GM21367 (cell line): Measurements from ENCODE around the gene CHRNA7.

Experiments used
- ATAC-seq: cut with Tn5 transposase; IDR thresholded peaks from one replicate; pipeline ENCODE4 v1.9.1; 2021; ENCODE audit not compliant: unreplicated experiment

Gene CHRNA7

DNA sequence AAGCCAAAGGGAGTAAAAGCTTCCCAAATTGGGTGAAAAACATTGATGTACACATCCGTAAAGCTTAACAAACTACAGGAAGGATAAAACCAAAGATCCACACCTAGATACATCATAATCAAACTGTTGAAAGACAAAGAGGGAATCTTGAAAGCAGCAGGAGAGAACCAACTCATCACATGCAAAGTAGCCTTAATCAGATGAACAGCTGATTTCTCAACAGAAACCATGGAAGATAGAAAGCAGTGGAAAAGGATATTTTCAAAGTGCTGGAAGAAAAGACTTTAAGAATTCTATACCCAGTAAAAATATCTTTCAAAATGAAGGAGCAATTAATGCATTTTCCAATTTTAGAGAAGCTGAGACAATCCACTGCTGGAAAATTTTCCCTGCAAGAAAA is 36.8 kb downstream of the CHRNA7 start:
- no peak for ATAC-seq

DNA sequence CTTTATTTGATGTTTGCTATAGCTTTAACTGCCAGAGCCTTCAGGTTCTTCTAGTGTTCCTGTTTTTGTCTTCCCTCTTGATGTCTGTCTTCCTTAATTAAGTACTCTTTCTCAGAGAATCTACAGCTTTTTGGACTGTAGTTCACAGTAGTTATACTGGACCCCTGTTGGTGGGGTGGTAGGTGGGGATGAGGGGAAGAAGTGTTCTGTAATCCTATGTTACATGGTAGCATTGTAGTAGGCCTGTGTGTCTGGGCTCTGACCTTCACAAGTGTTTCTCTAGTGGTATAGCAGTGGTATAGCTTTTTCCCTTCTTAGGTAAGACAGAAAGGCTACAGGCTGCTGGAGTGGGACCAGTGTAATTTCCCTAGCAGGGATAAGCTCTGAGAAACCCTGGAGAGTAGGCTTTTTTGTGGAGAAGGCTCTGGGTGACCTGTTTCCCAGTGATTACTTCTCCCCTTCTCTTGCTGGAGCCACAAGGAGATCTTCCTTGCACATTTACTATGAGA is 59.6 kb downstream of the CHRNA7 start:
- ATAC-seq = no peak

GRCh38 chr15:32091505-32092380 is 61.4 kb downstream of the CHRNA7 start:
- ATAC-seq = no peak

DNA sequence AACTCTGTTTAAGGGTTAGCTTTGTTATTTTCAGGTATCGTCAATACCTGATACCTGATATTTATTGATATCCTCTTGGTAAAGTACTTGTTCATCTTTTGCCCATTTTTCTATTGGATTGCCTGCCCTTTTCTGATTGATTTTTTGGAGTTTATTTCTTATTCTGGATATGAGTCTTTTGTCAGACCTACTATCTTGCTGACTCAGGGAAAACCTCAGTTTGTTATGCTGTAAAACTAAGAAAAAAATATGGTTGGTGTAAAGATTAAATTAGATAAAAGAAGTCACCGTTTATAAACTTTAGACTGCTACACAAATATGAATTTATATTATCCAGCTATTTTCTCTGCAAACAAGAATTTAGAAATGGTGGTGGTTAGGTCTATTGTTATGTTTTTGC is 65.9 kb downstream of the CHRNA7 start:
- ATAC-seq = no peak

DNA sequence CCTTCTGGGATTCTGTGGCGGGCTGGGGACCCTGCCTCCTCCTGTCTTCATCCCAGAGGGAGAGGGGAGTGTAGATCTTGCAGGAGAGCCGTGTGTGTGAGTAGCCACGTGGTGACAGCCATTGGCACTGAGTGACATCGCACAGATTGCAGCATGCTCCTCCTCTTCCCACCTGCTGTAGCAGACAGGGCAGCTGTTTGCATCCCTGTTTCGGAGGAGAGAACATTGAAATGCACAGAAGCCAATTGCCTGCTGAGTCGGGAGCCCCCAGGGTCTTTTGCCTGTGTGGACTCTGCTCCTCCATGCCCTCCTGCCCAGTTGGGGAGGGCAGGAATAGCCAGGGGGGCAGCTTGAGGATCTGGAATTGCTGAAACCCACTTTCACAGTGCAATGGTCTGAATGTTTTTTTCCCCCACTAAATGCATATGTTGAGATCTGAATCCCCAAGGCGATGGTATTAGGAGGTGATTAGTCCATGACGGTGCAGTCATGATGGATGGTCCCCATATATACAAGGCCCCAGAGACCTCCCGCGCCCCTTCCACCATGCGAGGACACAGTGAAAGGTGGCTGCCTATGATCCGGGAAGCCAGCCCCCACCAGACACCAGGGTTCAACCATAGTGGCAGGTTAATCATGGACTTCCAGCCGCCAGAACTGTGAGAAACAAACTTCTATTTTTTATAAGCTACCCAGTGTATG is 66.8 kb downstream of the CHRNA7 start:
- ATAC-seq = no peak

DNA sequence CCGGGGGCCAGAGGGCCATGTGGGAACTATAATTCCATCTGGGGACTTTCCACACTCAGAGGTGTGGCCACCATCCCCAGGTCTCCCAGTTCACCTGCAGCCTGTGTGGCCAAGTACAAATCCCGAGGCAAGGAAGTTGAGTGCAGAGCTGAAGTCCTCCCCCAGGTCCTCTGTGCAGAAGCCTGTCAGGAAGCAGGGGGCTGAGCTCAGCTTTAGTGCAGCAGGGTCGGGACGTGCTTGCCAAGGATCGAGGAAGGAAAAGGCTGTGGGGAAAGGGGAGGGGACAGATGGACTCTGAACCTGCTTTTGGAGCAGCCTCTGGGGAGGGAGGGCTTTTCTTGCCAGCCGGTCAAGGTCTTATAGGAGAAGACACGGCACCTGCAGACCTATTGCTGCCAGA is 67.7 kb downstream of the CHRNA7 start:
- ATAC-seq = no peak

DNA sequence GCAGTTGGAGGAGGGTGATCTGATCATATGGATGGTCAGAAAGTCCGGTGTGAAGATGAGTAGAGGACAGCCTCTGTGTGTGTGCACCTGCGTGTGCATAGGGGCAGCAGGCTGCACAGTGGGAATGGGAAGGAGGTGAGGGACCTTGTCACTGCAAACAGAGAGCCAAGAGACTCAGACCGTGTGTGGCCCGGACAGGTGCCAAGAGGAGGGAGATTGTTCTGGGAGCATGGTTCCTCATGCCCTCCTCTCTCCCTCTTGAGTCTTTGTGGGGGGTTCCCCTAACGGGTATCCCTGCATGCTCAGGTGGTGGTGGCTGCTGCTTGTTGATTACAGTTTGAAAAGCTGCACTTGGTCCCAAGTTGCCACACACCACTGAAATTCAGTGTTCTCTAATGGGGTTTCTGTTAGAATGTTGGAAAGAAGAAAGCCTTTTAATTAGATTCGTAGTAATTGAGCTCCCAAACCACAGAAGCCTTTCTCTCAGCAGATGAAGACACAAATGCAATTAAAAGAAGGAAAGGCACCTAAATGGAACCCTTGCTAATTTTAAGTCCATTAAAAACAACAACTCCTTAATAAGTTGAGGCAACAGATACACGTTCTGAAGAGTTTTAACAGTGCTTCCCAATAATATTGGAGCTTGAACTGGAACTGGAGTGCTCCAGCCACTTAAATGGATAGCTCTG is 68.9 kb downstream of the CHRNA7 start:
- ATAC-seq = no peak

GRCh38 chr15:32099956-32100684 is 69.8 kb downstream of the CHRNA7 start:
- no peak for ATAC-seq

DNA sequence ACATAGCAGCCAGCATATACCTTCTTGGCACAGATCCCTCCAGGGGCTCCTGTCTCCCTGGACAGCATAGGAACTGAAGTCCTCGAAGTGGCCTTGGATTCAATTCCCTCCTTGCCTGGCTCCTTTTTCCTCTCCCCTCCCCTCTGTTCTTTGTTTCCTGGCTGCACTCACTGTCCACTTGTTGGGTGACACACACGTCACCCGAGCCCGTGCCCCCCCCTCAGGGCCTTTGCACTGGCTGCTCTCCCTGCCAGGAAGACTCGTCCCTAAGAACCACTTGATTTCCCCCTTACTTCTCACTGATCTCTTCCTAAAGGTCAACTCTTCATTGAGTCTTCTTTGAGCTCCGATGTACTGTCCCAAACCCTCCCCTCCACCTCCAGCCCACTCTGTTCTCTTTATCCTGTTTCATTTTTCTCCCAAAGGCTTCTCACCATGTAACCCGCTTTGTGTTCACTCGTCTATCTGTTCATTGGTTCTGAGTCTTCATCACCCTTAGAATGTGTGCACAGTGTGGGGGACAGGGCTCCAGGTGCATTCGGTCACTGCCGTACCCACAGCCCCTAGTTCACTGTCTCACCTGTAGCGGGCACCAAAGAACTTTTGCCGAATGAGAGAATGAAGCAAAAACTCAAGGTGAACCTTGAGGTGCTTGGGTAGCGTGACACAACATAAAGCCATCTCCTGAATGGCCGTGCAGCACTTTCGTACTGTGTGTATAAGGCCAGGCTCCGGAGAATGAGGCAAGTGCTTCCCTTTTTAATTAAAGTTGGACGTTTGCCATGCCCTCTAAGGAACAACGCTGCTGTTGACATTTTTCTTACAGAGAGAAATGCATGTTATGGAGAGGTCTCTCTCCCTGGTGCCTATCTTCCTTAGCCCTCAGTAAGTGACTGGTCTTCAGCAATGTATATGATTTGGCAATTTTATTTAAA is 74.0 kb downstream of the CHRNA7 start:
- no peak for ATAC-seq

DNA sequence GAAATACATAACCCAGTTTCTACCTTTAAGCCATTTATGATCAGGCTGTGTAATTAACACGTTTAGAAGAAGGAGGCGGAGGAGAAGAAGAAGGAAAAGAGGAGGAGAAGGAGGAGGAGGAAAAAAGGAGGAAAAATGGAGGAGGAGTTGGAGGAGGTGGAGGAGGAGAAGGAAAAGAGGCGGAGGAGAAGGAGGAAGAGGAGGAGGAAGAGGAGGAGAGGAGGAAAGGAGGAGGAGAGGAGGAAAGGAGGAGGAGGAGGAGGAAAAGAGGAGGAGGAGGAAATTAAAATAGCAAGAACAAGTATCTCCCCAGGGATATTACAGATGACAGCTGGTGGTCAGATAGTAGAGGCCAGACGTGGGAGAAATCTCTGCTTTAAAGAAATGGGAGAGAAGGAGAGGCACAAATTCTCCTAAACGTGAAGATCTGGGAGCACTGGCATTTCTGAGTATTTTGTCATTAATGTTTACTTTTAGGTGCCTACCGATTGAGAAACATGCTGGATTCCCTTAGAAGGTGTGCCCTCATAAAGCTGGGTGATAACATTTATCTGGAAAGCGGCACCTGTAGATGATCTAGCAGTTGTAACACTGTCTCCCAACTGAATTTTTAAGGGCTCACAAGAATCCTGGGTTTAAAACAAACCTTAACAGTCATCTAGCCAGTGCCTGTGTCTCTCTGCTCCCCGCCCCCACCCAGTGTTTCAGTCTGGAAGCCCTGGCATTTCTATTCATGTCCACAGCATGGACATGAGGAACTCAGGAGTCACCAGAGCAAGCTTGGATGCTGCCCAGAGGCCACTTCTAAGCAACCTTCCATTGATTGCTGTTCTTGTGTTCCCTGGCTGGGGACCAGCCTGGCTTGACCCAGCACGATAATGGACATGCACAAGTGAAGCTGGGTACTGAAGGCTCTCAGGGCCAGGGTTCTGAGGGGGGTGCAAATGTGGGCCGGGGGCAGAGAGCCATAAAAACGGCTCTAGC is 75.2 kb downstream of the CHRNA7 start:
- no peak for ATAC-seq

- no peak for ATAC-seq
Measured at GRCh38 chr15:32106401-32107381, 76.4 kb downstream of the CHRNA7 start.

DNA sequence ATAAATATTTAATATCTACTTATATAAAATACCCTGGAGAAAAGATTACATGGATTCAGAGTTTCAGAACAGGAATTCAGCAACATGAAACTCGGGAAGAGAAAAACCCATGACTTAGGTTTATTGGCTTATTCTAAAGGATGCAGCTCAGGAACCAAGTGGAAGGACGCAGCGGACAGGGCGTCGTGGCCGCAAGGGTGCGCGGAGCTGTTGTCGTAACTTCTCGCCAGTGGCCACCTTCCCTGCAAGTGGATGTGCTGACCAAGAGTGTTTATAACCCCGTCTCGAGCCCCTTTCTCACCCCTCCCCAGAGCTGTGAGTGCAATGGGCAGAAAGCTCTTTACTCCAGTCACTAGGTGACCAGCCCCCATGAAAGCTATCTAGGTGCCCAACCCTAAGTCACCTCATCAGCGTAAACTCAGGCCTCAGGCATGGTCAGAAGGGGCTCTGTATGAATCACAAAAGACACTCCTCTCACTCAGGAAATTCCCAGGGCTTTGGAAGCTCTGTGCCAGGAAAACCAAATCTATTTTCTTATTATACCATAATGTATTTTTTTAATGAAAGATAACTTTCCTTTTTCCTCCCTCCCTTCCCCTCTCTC is 77.3 kb downstream of the CHRNA7 start:
- no peak for ATAC-seq

DNA sequence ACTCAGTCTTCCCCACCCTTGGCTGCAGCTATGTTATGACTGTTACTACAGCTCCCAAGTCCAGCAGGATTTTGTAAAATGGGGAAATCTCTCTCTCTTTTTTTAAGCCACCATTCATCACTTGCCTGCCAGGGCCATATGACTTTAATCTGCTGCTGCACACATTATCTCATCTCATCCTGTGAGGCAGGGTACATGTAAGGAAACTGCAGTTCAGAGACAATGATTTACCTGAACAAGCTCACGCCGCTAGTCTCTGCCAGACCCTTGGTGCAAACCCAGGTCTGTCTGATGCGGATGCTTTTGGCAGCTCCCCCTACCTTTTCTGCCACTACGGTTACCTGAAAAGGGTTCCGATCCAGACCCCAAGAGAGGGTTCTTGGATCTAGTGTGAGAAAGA is 78.3 kb downstream of the CHRNA7 start:
- no peak for ATAC-seq

GRCh38 chr15:32112101-32112500 is 81.8 kb downstream of the CHRNA7 start:
- ATAC-seq = no peak

DNA sequence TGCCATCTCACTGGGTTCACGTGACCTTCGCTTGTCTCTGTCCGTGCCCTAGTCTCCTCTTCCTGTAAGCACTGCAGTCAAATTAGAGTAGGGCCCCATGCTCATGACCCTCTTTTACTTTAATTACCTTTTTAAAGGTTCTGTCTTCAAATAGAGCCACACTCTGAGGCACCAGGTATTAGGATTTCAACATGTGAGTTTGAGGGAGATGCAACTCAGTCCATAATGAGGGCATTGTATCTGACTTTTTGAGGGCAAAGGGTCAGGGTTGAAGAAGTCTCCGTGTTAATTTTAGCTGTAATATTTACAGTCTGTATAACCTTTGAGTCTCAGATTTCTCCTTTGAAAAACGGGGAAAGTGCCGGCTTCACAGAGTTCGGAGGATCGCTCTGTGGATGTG is 82.9 kb downstream of the CHRNA7 start:
- ATAC-seq = no peak

- ATAC-seq = no peak
Measured at GRCh38 chr15:32117122-32117521, 86.8 kb downstream of the CHRNA7 start.

DNA sequence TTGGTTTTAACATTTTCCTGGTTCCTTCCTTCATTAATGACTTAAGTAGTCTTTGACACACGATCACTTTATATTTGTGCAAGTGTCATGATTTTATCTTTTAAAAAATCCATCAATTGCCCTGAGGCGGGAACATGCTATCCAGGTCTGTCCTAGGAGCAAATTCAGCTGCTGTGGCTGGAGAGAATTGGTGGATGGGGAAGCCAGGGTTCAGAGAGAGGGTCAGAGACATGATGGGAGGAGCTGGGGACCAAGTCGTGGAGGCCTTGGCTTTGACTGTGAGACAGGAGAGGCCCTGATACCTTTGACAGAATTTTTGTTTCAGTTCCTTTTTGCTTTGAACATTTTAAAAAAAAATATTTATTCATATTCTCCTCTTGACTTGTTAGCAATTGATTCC is 89.0 kb downstream of the CHRNA7 start:
- no peak for ATAC-seq
